Endothelial cell of umbilical vein (primary cell): Measurements from ENCODE around the gene REG3G. TPM values are rescaled to one million over a fixed set of nuclear protein-coding genes. Genes with fewer than 3 reads are reported as not detected.

Source experiments
- BruUV-seq: library from RNA; stranded (reverse); fragments of 400-500 nt; replicated peaks from 2 replicates; lab custom pipeline; 2021; lab: Mats Ljungman, UMichigan
- CTCF ChIA-PET: fragments of 300-600, 350-600 bp; sonication (Branson Sonifier 250); formaldehyde crosslinking; loops from one replicate; lab custom pipeline; 2021; ENCODE audit warnings: antibody characterized with exemption, inconsistent platforms; lab: Charles Lee
- POLR2A ChIA-PET: fragments of 300-600, 350-600 bp; sonication (Branson Sonifier 250); formaldehyde crosslinking; loops from one replicate; lab custom pipeline; 2021; ENCODE audit warnings: antibody characterized with exemption, inconsistent platforms; lab: Charles Lee
- DNase-seq: peaks from one replicate; pipeline ENCODE4 v3.0.0-alpha.2; 2011; ENCODE audit warnings: low read depth, low spot score
- FAIRE-seq: peaks from 2 replicates; lab custom pipeline; 2011; peaks lifted over from hg19 to GRCh38; lab: Jason Lieb, UNC
- H2AFZ ChIP-seq: 2 replicates; pipeline ENCODE4 v1.6.0; 2012; ENCODE audit warnings: low read depth, low read length, control low read depth, inconsistent platforms
- H3K27ac ChIP-seq: 2 replicates; pipeline ENCODE4 v1.5.1; 2011; ENCODE audit warnings: low read depth, mild to moderate bottlenecking, control low read depth, low read length, moderate library complexity; ENCODE audit not compliant: insufficient read depth
- H3K27me3 ChIP-seq, 2 experiments: 2 replicates each; pipeline versions ENCODE4 v1.6.0 to v1.6.1; 2011; ENCODE audit warnings: low read length in 2 of 2, mixed read lengths in 1 of 2; ENCODE audit not compliant: control insufficient read depth in 2 of 2, insufficient read depth in 2 of 2
- H3K36me3 ChIP-seq, 2 experiments: 2 replicates in 1 of 2; 3 replicates in 1 of 2; pipeline ENCODE4 v1.5.1; 2011; ENCODE audit warnings: low read length in 2 of 2, mild to moderate bottlenecking in 1 of 2, moderate library complexity in 1 of 2; ENCODE audit not compliant: control insufficient read depth in 2 of 2, insufficient read depth in 2 of 2; ENCODE audit errors: extremely low read depth in 1 of 2
- H3K4me1 ChIP-seq: 3 replicates; pipeline ENCODE4 v1.5.1; 2011; ENCODE audit warnings: mild to moderate bottlenecking, low read length; ENCODE audit not compliant: control insufficient read depth, insufficient read depth; ENCODE audit errors: extremely low read depth
- H3K4me2 ChIP-seq: 2 replicates; pipeline ENCODE4 v1.6.1; 2011; ENCODE audit warnings: low read length, control low read depth, mixed read lengths; ENCODE audit not compliant: insufficient read depth
- H3K4me3 ChIP-seq, 3 experiments: fragments of 200-600 bp in 1 of 3; sonication (generic), shearing (Covaris generic) in 1 of 3; replicated peaks in 1 of 3; 2 replicates each; pipeline ENCODE4 v1.5.1; 2011 to 2016; ENCODE audit warnings: control low read depth in 3 of 3, low read length in 3 of 3, mild to moderate bottlenecking in 2 of 3, inconsistent platforms in 1 of 3, low read depth in 1 of 3, moderate library complexity in 1 of 3; ENCODE audit not compliant: insufficient read depth in 1 of 3
- H3K79me2 ChIP-seq: 2 replicates; pipeline ENCODE4 v1.6.0; 2012; ENCODE audit warnings: low read length, inconsistent platforms; ENCODE audit not compliant: control insufficient read depth, insufficient read depth
- H3K9ac ChIP-seq: replicated peaks from 2 replicates; pipeline ENCODE3; 2011; ENCODE audit warnings: low read length, control low read depth; ENCODE audit not compliant: insufficient read depth; ENCODE audit errors: extremely low read depth
- H3K9me1 ChIP-seq: replicated peaks from 3 replicates; pipeline ENCODE4 v1.6.0; 2011; ENCODE audit warnings: mild to moderate bottlenecking, low read length; ENCODE audit not compliant: control insufficient read depth, insufficient read depth; ENCODE audit errors: extremely low read depth
- H3K9me3 ChIP-seq: replicated peaks from 2 replicates; pipeline ENCODE4 v1.5.1; 2012; ENCODE audit warnings: low read length, inconsistent platforms; ENCODE audit not compliant: control insufficient read depth, insufficient read depth
- H4K20me1 ChIP-seq: replicated peaks from 2 replicates; pipeline ENCODE3; 2011; ENCODE audit warnings: mild to moderate bottlenecking, low read length; ENCODE audit not compliant: control insufficient read depth, insufficient read depth; ENCODE audit errors: extremely low read depth
- CTCF ChIP-seq, 2 donors: IDR thresholded peaks; 1 replicate in 1 of 2; 2 replicates in 1 of 2; pipeline ENCODE4 v1.5.1; 2011; ENCODE audit warnings: low read length in 2 of 2, mild to moderate bottlenecking in 2 of 2, moderate library complexity in 2 of 2, control low read depth in 1 of 2, inconsistent platforms in 1 of 2, low read depth in 1 of 2; ENCODE audit not compliant: insufficient read depth in 1 of 2; ENCODE audit errors: extremely low read depth in 1 of 2
- EZH2 ChIP-seq: IDR thresholded peaks from 2 replicates; pipeline ENCODE4 v1.6.1; 2012; ENCODE audit warnings: borderline replicate concordance, low read depth, mild to moderate bottlenecking, moderate library complexity, low read length, inconsistent platforms; ENCODE audit not compliant: severe bottlenecking
- FOS ChIP-seq: IDR thresholded peaks from 2 replicates; pipeline ENCODE4 v1.6.1; 2011; ENCODE audit warnings: mild to moderate bottlenecking, low read length, moderate library complexity, borderline replicate concordance; ENCODE audit not compliant: insufficient read depth
- GATA2 ChIP-seq: IDR thresholded peaks from 2 replicates; pipeline ENCODE4 v1.7.0; 2011; ENCODE audit warnings: low read depth, mild to moderate bottlenecking, moderate library complexity, mixed read lengths, low read length; ENCODE audit not compliant: insufficient read length, insufficient read depth
- MAX ChIP-seq: IDR thresholded peaks from 2 replicates; pipeline ENCODE4 v1.6.1; 2011; ENCODE audit not compliant: insufficient read depth, insufficient read length
- MYC ChIP-seq: IDR thresholded peaks from one replicate; pipeline ENCODE4 v1.6.1; 2011; ENCODE audit warnings: mild to moderate bottlenecking, low read depth, low read length
- POLR2A ChIP-seq: IDR thresholded peaks from 2 replicates; pipeline ENCODE4 v1.6.1; 2012; ENCODE audit warnings: low read depth, mild to moderate bottlenecking, control low read depth, low read length
- dilution Hi-C: fragments of 300-500 bp; cut with MboI; formaldehyde crosslinking; loops from one replicate; pipeline ENCODE4 v1.15.0; 2019; ENCODE audit warnings: low sequenced_read_pairs; ENCODE audit not compliant: extremely low pct_ligation_motif_present
- intact Hi-C: fragments of 100-400 bp; cut with micrococcal nuclease; formaldehyde crosslinking; loops from one replicate; pipeline ENCODE4 v1.10.0; 2022
- polyA plus RNA-seq, 4 experiments: library from polyadenylated mRNA; depleted of rRNA in 3 of 4; stranded (reverse) in 3 of 4; unstranded in 1 of 4; fragments of >200 nt; gene quantifications; 2 replicates each; pipeline versions ENCODE4 v1.2.1 to v1.2.3, GENCODE V29; 2011 to 2012; ENCODE audit warnings: missing spikeins in 1 of 4
- total RNA-seq: library from RNA; stranded (reverse); gene quantifications from 2 replicates; pipeline ENCODE4 v1.2.3, GENCODE V29; 2021

The REG3G gene
- total and polyA plus RNA-seq, 2 donors (not counting 3 experiments of a cell fraction or from before 2014, with no cell fraction given) = not detected

- FAIRE-seq (no peak), DNase-seq (no peak)
- Histone ChIP-seq H3K4me3 (no peak overlapping the region), H3K9me1 (no peaks in the 10 kb centered on the region), H3K27me3 (no peaks in the 10 kb centered on the region), H3K4me2 (no peak overlapping the region), H3K9ac (no peak overlapping the region), H4K20me1 (no peaks in the 10 kb centered on the region), H2AFZ (no peak overlapping the region), H3K4me1 (no peaks in the 10 kb centered on the region), H3K79me2 (no peaks in the 10 kb centered on the region), H3K36me3 (no peaks in the 10 kb centered on the region), H3K9me3 (no peaks in the 10 kb centered on the region), H3K27ac (no peak overlapping the region)
- intact Hi-C loops (no loop called here), dilution Hi-C loops (no loop called here)
- no TSS peak for BruUV-seq
- CTCF ChIA-PET = no interaction called here
- TF ChIP-seq GATA2 (no peak), MAX (no peak), EZH2 (no peak), MYC (no peak), CTCF (IDR thresholded peaks at IDR 0.05; ENCODE audit: extremely low read depth in 1 of 2, insufficient read depth in 1 of 2, low read depth in 1 of 2, low read length in 2 of 2) (no peak)
- POLR2A ChIA-PET = no interaction called here
Observed at GRCh38 chr2:79016342-79016741, 9.2 kb upstream of the REG3G start.

GRCh38 chr2:79026061-79026460, 559 bp downstream of the REG3G start:
- H3K36me3 ChIP-seq = no peaks in the 10 kb centered on the region
- H3K27me3 ChIP-seq = no peaks in the 10 kb centered on the region
- no peak for TF ChIP-seq EZH2
- no peak for TF ChIP-seq FOS
- TF ChIP-seq POLR2A = no peak
- no peak for TF ChIP-seq GATA2
- no peak for TF ChIP-seq MAX
- no peaks in the 10 kb centered on the region for H3K4me1 ChIP-seq
- no peaks in the 10 kb centered on the region for H3K9me3 ChIP-seq
- DNase-seq (no peak), FAIRE-seq (no peak)
- no peaks in the 10 kb centered on the region for H4K20me1 ChIP-seq
- H2AFZ ChIP-seq = no peak overlapping the region
- CTCF ChIA-PET = no interaction called here
- H3K4me2 ChIP-seq = no peak overlapping the region
- intact Hi-C loops (no loop called here), dilution Hi-C loops (no loop called here)
- POLR2A ChIA-PET = no interaction called here
- no peak overlapping the region for H3K27ac ChIP-seq
- no peak overlapping the region for H3K9ac ChIP-seq
- no peaks in the 10 kb centered on the region for H3K9me1 ChIP-seq
- BruUV-seq = no TSS peak
- no peaks in the 10 kb centered on the region for H3K79me2 ChIP-seq
- no peak overlapping the region for H3K4me3 ChIP-seq
